ENCODE results near the gene SLC8A3. TPM values are rescaled to one million over a fixed set of nuclear protein-coding genes. Genes with fewer than 3 reads are reported as not detected.

The SLC8A3 gene
- total RNA-seq, 1 donor from 2014 or later, result 0.12 TPM

DNA sequence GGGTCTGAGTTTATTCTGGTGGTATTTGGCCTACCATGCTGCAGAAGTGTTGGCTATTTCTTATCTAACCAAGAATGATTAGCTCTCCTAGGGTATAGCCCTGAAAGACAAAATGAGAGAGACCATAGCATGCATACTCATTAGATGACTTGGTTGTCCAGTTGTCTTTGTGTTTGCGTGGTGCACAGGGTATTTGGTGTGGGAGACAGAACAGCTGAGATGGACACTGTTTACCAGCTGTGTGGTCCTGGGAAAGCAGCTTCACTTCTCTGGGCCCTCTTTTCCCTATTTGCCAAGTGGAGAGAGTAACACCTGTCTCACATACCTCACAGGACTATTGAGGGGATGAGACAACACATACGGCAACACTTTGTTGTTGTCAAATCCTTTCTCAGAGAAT is 95.6 kb downstream of the SLC8A3 start:
- TF ChIP-seq, protein P1, sequence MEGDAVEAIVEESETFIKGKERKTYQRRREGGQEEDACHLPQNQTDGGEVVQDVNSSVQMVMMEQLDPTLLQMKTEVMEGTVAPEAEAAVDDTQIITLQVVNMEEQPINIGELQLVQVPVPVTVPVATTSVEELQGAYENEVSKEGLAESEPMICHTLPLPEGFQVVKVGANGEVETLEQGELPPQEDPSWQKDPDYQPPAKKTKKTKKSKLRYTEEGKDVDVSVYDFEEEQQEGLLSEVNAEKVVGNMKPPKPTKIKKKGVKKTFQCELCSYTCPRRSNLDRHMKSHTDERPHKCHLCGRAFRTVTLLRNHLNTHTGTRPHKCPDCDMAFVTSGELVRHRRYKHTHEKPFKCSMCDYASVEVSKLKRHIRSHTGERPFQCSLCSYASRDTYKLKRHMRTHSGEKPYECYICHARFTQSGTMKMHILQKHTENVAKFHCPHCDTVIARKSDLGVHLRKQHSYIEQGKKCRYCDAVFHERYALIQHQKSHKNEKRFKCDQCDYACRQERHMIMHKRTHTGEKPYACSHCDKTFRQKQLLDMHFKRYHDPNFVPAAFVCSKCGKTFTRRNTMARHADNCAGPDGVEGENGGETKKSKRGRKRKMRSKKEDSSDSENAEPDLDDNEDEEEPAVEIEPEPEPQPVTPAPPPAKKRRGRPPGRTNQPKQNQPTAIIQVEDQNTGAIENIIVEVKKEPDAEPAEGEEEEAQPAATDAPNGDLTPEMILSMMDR (conservative IDR thresholded peaks at IDR 0.05; ENCODE audit: low read depth, low read length), result no peak
- DNase-seq (ENCODE audit: low read depth), result no peak

DNA sequence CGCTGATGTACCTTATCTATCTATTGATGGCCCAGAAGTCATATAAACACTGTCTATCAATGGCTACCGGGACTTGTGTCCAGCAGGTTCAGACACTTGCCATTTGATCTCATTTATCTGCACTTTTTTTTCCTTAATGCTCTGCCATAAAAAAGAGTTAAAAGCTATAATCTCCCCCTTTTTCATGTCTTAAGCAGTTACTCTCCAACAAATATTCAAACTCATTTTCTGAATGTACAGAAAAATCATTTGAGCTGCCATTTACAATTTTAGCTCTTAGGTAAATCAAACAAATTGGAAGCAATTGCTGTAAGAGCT is 101.4 kb downstream of the SLC8A3 start:
- TF ChIP-seq, protein P1 (conservative IDR thresholded peaks at IDR 0.05; ENCODE audit: low read depth, low read length), result no peak
- no peak for DNase-seq (ENCODE audit: low read depth)
- no peak overlapping the region for H3K4me3 ChIP-seq (ENCODE audit: low read depth, low read length)

More for the DNA sequence above, 95.6 kb downstream of the SLC8A3 start:
- H3K4me3 ChIP-seq (ENCODE audit: low read depth, low read length), result no peak overlapping the region

DNA sequence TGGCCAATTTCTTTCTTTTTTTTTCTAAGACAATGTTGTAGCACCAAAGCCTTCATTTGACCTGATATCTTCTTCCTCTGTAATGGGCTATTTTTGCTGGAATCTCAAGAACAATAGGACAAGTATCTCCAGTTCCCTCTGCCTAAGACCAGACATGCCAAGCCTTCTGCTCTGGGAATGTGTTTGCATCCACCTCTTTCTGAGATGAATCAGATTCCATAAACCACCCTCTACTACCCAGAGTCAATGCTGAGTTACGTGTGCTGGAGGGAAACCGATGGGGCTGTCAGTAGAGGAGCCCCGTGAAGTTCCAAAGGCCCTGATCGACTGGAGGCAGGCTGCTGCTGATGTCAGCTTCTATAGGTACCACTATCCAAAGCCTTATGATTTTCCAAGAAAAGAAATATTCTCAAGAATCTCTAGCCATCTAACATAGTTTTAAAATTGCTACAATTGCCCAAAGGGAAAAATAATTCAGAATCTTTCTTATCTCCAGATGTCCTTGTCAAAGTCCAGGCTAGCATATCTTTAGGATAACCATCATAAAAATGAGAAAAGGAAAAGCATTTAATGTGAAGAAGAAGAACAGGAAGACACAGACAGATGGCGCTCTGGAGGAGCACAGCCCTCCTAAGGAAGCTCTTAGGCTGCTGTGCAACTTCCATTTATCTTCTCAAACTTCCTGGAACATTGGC is 101.9 kb downstream of the SLC8A3 start:
- H3K4me3 ChIP-seq (ENCODE audit: low read depth, low read length), result no peak overlapping the region
- no peak for DNase-seq (ENCODE audit: low read depth)
- TF ChIP-seq, protein P1 (conservative IDR thresholded peaks at IDR 0.05; ENCODE audit: low read depth, low read length), result peak; percentile 74

DNA sequence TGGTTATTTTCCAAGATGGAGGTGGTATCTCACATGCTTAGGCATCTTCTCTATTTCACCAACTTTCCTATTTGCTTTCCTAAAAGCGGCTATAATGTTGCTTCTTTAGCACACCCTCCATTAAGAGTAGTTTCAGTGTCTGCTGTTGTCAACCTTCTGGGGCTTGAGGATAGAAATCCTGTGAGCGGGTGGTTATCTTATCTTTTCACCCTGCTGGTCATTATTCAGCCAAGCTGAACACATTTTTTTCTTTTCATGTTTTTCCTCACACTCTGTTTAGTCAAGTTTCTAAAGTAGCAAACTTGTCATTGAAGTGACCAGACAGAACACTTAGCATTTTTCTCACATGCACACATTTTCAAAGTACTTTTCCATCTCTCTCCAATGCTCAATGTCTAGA is 104.5 kb downstream of the SLC8A3 start:
- no peak for DNase-seq (ENCODE audit: low read depth)
- no peak overlapping the region for H3K4me3 ChIP-seq (ENCODE audit: low read depth, low read length)
- TF ChIP-seq, protein P1 (conservative IDR thresholded peaks at IDR 0.05; ENCODE audit: low read depth, low read length), result no peak

DNA sequence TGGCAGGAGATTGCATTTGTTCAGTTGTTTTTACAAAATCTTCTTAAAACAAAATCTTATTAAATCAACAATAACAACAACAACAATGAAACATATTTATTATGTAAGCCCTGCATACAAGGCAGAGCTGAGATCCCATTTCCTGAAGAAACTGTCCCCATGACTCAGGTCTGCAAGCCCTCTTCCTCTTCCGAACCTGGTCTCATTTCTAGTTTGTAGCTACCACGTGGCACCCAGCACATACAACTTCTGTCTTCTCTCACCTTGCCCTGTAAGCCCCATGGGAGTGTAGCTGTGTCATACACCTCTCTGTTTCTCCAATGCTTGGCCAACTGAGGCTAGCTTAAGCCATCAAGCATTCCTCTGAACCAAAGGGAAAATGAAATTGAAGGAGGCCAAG is 106.4 kb downstream of the SLC8A3 start:
- no peak for DNase-seq (ENCODE audit: low read depth)
- TF ChIP-seq, protein P1 (conservative IDR thresholded peaks at IDR 0.05; ENCODE audit: low read depth, low read length), result no peak

DNA sequence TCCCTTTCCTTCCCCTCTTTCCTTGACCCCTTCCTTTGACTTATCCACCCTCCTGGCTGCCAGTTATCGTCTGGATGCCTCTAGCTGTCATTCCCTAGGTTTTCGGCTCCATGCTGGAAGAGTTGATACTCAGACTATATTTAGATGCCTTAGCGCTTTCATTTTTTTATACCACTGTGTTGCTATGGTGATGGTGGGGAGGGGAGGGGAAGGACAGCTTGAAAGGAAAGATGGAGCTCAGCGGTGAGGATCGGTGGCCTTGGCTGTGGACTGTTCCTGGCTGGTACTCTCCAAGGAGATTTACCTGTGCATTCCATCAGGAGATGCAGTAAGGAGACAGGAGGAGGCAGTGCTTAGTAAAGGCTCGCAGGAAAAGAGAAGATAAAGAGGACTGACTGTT is 108.7 kb downstream of the SLC8A3 start:
- TF ChIP-seq, protein P1 (conservative IDR thresholded peaks at IDR 0.05; ENCODE audit: low read depth, low read length), result no peak
- no peak for DNase-seq (ENCODE audit: low read depth)

More for the DNA sequence above, 106.4 kb downstream of the SLC8A3 start:
- no peak overlapping the region for H3K4me3 ChIP-seq (ENCODE audit: low read depth, low read length)

DNA sequence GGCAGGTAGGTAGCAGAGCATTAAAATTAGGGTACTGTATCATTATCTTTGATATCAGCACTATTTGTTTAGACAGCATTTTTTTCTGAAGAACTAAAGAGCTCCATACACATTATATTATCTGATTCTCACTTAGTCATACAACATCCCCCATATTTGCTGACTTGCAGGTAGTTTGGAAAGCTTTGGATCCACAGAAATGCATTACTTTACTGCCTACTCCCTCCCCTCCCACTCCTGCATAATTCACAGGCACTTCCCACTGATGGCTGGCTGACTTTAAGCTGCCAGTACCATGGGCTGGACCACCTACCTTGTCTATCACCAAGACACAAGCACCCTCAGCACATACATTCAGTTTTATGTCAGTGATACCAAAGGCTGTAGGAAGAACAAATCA is 110.4 kb downstream of the SLC8A3 start:
- H3K4me3 ChIP-seq (ENCODE audit: low read depth, low read length), result no peak overlapping the region
- no peak for DNase-seq (ENCODE audit: low read depth)
- TF ChIP-seq, protein P1 (conservative IDR thresholded peaks at IDR 0.05; ENCODE audit: low read depth, low read length), result no peak

More for the DNA sequence above, 108.7 kb downstream of the SLC8A3 start:
- no peak overlapping the region for H3K4me3 ChIP-seq (ENCODE audit: low read depth, low read length)
